Measurements from ENCODE around the gene ZNF436.
"Not testable (repeated sequence)": the region's sequence is repeated elsewhere in the genome, so short reads cannot be mapped to it uniquely, and the experiment has no call there.

ZNF436 gene

DNA sequence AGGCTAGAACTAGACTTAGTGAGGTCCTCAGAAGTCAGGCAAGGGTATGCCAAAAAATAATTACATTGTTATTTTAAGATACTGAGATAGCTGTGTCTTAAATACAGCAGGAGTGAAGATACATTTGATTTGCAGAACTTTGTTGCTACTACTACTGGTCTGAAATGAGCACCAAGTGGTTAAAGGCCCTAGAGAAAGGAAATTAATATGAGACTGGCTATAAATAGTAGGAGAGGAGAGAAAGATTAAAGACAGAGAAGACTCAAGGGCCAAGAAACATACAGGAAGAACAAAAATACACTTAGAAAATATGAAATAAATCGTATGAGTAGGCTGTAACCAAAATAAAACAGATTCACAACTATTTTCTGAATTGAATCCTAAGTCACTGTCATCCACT is 46.9 kb downstream of the ZNF436 start:
- no peak for DNase-seq (ENCODE audit: low read depth in 2 of 3, low spot score in 2 of 3)

- not testable (repeated sequence) for DNase-seq (ENCODE audit: low read depth in 2 of 3, low spot score in 2 of 3)
Observed at GRCh38 chr1:23310280-23310679, 59.4 kb downstream of the ZNF436 start.
